Right hindlimb (tissue), 1 donor: ENCODE results near the gene STARD8.
"Not testable (repeated sequence)": the region's sequence is repeated elsewhere in the genome, so short reads cannot be mapped to it uniquely, and the experiment has no call there.

ENCODE experiments used
- DNase-seq: peaks from one replicate; pipeline ENCODE4 v3.0.0-alpha.2; 2018

Gene STARD8, protein sequence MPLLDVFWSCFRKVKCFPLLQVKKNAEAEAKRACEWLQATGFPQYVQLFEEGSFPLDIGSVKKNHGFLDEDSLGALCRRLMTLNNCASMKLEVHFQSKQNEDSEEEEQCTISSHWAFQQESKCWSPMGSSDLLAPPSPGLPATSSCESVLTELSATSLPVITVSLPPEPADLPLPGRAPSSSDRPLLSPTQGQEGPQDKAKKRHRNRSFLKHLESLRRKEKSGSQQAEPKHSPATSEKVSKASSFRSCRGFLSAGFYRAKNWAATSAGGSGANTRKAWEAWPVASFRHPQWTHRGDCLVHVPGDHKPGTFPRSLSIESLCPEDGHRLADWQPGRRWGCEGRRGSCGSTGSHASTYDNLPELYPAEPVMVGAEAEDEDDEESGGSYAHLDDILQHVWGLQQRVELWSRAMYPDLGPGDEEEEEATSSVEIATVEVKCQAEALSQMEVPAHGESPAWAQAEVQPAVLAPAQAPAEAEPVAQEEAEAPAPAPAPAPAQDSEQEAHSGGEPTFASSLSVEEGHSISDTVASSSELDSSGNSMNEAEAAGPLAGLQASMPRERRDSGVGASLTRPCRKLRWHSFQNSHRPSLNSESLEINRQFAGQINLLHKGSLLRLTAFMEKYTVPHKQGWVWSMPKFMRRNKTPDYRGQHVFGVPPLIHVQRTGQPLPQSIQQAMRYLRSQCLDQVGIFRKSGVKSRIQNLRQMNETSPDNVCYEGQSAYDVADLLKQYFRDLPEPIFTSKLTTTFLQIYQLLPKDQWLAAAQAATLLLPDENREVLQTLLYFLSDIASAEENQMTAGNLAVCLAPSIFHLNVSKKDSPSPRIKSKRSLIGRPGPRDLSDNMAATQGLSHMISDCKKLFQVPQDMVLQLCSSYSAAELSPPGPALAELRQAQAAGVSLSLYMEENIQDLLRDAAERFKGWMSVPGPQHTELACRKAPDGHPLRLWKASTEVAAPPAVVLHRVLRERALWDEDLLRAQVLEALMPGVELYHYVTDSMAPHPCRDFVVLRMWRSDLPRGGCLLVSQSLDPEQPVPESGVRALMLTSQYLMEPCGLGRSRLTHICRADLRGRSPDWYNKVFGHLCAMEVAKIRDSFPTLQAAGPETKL

DNA sequence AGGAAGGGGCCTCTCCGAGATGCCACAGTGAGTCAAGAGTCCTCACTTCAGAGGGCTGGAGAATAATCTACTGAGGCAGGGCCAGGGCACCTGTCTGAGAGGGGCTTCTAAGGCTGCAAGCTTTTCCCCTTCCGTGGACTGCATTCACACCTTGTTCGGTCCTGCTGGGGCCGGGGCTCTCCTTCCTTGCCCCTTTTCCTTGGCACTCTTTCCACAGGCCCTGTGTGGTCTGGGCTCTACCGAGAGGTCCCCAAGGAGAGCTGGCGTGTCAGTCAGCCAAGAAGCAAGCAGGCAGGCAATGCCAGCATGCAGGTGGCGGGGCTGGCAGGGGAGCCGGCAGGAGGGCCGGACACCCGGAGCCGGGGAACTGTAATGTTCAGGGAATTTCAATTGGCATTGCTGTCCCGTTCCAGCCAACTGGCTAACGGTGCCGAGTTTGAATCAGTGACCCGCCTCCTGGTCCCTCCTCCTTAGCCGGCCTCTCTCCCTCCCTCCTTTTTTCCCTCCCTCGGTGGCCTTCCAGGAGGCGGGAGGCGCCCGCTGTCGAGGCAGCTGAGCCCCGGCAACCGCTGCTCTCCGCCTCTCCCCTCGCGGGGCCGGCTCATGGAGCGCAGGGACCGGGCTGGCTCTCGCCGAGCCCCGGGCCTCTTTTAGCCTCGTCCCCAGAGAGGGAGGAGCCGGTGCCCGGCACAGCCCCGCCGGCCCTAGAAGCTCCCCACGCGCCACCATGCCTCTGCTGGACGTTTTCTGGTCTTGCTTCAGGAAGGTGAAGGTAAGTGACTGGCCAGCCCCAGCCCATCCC, at the start of gene STARD8:
TSS of gene STARD8 (plus strand) at position 511 of the 802 bp plus-strand sequence. CDS start at position 728, 217 bp downstream.
- DNase-seq, result peak; percentile 73

DNA sequence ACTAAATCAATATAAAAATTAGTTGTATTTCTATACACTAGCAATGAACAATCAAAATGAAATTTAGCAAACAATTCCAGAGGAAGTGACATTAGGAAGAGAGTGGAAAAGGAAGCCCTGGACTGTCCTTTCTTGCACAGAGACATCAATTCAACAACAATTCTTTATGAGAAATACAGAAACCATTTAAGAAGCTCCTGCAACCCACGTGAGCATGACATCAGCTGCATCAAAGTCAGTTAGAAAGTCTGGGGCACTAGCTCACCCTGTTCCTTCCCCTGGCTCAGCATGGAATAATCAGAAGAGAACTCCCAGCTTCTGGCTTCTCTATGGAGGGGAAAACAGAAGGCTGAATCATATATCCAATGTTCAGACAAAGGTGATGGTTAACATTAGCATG, 48.6 kb upstream of the STARD8 start:
- no peak for DNase-seq

DNA sequence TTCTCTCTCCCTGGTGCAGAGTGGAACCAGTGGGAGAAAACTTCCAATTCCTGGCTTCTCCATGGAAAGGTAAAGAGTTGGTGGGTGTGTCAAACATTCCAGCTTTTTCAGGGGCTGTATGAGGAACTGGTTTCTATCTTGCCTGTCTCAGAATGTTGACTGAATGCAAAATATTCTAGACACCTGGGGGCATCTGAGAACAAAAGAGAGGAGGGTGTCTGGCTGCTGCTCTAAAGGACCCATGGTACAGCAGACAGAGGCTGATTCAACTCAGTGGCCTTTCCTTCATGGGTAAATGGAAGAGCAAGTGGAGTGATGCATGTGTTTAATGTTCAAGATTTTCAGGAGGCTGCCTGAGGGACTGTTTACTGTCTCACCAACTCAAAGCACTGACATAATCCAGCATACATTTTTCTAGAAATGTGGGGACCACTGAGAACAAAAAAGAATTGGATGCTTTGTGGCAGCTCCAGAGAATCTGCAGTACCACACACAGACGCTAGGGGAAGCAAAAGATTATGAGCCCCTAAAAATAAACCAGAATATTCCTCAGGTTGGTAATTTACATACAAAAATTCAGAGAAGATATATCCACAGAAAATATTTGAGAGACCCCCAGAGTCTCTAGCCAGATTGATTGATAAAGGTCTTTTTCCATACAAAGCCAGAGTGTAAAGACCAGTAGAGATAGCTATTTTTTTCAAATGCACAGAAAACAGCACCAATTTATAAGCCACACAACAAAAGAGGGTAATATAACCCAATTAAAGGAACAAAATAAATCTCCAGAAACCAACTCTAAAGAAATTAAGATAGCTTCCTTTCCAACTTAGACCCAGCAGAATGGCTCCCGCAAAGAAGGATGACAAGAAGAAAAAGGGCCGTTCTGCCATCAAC, 48.0 kb upstream of the STARD8 start:
- DNase-seq, result no peak

DNA sequence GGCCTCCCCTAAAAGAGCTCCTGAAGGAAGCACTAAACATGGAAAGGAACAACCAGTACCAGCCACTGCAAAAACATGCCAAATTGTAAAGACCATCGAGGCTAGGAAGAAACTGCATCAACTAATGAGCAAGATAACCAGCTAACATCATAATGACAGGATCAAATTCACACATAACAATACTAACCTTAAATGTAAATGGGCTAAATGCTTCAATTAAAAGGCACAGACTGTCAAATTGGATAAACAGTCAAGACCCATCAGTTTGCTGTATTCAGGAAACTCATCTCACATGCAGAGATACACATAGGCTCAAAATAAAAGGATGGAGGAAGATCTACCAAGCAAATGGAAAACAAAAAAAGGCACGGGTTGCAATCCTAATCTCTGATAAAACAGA, 43.2 kb upstream of the STARD8 start:
- not testable (repeated sequence) for DNase-seq

DNA sequence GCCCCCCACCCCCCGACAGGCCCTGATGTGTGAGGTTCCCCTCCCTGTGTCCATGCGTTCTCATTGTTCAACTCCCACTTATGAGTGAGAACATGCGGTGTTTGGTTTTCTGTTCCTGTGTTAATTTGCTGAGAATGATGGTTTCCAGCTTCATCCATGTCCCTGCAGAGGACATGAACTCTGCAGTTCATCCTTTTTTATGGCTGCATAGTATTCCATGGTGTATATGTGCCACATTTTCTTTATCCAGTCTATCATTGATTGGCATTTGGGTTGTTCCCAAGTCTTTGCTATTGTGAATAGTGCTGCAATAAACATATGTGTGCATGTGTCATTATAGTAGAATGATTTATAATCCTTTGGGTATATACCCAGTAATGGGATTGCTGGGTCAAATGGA, 32.7 kb upstream of the STARD8 start:
- DNase-seq, result not testable (repeated sequence)

DNA sequence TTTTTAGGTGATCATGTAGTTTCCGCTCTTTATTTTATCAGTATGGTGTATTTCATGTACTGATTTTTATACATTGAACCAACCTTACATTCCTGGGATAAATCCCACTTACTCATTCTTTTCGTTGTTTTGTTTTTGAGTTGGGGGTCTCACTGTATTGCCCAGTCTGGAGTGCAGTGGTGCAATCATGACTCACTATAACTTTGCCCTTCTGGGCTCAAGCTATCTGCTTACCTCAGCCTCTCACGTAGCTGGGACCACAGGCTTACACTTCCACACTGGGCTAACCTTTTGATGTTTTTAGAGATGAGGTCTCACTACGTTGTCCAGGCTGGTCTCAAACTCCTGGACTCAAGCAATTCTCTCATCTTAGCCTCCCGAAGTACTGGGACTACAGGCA, 19.5 kb upstream of the STARD8 start:
- DNase-seq, result no peak

DNA sequence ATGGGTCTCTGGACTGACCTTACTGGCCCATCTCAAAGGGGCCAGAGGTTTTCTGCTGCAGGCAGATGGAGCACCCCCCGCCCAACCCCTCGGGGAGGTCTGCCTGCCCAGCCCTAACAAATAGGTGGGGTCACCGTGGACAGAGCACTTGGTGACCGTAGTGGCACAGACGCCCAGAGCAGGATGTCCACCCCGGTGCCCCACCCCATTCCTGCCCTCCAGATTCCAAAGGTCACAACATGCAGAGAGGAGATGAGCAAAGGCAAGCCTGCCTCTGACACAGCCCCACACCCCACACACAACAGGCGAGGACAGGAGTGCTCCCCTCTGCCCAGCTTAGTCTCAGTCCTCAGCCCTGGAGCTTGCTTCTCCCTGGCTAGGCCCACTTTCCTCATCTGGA, 17.5 kb upstream of the STARD8 start:
- DNase-seq, result not testable (repeated sequence)

DNA sequence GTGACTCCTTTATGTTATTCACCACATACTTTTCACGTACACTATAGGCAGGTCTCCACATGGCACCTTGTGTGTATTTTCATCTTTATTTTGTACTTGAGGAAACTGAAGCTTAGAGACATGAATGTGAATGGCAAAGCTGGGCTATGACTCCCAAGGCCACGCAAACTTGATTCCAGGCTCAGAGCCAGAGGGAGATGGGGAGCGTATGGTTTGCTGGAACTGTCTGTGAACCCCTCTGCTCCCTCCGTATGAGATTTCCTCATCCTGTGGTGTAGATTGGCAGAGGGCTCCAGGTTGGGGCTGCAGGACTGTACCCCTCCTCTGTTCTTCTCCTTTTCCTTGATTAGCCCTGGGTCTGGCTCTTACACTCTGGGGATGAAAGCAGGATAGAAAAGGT, 16.1 kb upstream of the STARD8 start:
- no peak for DNase-seq

DNA sequence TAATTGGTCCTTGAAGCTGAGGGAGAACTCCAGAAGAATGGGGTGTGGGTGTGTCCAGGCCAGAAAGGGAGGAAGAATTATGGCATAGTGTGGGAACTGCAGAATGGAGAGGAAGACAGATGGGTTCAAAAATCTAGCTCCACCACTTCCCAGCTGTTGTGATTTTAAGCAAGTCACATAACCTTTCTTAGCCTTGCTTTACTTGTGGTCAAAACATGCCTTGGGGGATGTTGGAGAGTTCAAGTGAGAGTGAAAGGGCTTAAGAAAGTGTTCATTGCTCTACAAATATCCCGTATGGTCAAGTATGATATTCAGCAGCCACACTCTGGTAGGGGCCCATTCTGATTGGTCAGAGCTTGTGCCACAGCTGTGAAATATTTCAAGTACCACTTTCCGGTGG, 15.0 kb upstream of the STARD8 start:
- DNase-seq, result no peak

DNA sequence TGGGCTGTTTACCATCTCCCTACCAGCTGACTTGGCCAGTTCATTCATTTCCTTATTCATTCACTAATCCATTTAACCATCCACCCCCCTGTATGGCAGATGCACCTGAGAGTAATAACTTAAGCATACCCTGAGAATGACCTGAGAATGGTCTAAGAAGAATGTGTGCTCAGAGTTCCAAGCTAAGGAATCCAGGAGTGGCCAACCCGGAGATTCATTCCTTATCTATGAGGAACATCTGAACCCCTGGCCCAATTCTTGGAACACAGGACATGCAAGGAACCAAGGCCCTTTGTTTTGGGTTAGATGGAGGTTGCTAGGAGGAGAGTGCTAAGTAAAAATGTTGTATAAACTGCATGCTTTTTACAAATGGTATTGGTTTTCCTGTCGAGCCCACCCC, 13.5 kb upstream of the STARD8 start:
- DNase-seq, result no peak

DNA sequence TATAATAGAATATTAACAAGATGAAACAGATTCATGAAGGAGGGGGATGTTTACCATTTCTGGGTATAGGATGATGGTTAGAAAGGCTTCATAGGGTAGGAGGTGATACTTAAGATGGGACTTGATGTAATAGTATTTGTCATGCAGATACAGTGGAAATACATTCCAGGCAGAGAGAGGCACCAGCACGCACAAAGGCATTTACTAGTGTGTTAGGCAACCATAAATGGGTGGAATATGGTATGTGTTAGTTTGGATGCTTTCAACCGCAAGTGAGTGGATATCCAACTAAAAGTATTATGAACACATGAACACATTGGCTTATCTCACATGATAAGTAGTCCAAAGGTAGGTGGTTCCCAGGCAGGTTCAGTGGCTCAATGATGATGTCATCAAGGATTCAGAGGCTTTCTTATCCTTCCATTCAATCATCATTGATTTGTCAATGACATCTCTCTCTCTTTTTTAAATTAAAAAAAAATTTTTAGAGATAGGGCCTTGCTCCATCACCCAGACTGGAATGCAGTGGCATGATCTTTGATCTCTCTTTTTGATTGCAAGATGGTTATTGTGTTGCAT, 12.7 kb upstream of the STARD8 start:
- DNase-seq, result no peak

DNA sequence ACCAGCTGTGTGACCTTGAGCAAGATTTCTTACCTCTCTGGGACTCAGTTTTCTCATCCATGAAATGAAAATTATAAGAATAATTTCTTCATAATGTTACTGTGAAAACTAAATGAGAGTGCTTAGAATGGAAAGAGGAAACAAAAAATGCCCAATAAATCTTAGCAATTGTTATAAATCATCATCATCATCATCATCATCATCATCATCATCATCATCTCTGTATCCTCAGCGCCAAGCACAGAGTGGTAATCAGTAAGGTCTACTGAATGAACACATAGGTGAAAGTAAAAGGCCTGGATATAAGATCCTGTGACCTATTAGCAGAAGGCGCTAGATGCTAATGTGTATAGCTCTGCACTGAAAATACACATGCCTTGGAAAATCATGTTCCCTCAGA, 6.8 kb upstream of the STARD8 start:
- DNase-seq, result no peak

DNA sequence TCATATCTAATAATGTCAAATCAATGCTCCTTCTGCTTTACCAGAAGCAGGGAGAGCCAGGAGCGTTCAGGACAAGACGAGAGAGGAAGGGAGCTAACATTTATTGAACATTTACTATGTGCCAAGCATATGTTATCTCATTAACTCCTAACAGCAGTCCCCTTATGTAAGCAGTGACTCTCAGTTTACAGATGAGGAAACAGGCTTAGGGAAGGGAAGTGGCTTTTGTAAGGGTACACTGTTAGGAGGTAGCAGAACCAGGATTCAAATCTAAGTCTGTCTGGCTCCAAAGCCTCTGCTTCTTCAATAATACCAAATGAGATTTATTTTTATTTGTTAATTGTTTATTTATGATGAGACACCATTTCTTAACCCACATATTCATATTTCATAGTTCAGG, 2.6 kb upstream of the STARD8 start:
- DNase-seq, result no peak

DNA sequence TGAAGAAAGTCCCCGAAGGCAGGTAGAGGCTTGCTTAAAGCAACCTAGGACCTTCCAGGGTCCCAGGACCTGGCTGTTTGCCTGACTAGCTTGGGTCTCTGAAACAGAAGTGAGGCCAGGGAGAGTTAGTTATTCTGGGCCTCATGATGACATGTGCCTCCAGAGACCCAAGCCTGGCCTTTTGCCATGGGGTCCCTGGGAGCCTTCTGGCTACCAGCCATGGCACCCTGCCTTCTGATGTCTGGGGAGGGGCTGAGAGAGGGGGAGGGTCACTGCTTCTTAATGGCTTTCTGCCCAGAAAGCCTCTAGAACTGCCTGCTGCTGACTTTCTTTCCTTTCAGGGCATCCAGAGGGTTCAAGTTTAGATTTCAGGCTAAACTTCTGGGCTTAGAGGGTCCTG, 1.0 kb upstream of the STARD8 start:
- no peak for DNase-seq

DNA sequence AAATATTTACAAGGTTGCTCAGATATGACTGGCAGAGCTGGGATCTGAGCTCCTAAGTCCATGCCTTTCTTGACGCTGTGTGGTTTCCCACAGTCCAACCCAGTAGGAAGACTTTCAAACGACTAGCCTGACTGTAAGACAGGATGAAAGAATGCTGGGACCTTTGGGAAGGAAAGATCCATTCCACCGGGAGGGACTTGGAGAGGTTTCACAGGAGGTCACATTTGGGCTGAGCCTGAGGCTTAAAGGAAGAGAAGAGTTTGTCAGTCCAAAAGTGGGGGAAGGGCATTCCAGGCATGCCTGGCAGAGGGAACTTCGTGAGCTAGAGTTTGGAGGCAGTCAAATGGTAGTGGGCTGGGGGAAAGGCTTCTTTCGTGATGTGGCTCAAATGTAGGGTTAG, 1.5 kb downstream of the STARD8 start:
- no peak for DNase-seq

DNA sequence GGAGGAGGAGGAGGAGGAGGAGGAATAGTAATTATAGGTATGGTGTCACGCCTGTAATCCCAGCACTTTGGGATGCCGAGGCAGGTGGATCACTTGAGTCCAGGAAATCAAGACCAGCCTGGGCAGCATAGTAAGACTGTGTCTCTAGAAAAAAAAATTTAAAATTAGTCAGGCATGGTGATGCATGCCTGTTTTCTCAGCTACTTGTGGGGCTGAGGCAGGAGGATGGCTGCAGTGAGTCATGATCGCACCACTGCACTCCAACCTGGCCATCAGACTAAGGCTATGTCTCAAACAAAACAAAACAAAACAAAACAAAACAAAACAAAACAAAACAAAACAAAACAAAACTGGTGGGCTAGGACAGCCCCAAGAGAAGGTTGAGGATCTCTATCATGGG, 3.0 kb downstream of the STARD8 start:
- no peak for DNase-seq

DNA sequence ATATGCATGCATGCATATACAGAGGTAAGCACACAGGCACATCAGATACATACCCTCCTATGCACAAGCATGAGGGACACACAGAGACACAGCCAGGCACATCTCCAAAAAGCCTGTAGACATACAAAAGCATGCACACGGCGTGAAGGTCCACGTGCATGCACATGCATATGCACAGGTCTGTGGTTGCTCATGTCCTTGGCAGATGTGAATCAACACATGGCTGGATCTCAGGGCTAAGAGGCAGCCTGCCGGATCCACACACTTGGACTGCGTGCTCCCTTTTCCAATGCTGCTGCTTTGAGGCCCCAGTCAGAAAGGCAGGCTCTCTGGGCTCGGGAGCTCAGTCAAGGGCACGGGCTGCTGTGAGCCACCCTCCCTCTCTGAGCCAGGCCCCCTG, 3.6 kb downstream of the STARD8 start:
- no peak for DNase-seq

DNA sequence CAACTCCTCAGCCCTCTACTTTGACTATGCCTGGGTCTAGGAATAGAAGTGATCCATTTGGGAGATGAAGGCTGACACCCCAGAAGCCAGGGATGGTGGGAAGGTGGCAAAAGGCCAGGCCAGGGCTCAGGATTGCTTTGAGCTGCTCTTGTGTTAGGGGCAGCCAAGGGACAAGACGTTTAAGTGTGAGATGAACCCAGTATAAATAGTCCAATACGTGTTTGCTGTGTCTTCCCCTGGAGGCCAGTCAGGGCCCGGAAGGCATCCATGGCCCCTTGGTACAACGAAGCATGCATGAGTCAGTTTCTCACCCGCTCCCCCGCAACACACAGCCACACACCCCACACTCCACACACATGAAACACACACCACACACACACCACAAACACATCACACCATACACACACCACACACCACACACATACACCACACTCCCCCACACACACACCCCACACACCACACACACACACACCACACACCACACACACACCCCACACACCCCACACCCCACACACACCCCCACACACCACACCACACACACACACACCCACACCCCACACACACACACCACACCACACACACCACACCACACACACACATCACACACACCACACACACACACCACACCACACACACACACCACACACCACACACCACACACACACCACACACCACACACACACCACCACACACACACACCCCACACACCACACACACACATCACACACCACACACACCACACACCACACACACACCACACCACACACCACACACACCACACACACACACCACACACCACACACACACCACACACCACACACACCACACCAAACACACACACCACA, 5.1 kb downstream of the STARD8 start:
- DNase-seq, result no peak

DNA sequence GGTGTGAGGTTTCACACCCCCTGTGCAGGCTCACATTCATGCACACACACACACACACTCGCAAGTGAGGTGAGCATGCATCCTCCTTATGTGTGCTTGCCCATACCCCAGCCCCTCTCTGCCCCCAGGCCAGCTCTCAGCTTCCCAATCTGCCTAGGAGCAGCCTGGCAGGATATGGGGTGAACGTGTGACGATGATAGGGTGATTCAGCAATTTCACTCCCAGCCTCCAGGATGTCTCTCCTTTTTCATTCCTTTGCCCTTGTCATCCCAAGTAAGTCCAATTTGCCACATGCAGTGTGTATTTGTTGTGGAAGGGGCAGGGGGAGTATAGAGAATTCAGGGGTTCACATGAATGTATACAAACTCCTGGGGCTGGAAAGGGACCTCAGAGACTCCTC, 7.2 kb downstream of the STARD8 start:
- no peak for DNase-seq

DNA sequence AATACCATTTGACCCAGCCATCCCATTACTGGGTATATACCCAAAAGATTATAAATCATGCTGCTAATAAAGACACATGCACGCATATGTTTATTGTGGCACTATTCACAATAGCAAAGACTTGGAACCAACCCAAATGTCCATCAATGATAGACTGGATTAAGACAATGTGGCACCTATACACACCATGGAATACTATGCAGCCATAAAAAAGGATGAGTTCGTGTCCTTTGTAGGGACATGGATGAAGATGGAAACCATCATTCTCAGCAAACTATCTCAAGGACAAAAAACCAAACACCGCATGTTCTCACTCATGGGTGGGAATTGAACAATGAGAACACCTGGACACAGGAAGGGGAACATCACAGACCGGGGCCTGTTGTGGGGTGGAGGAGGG, 9.0 kb downstream of the STARD8 start:
- not testable (repeated sequence) for DNase-seq
